Brain microvascular endothelial cell (primary cell): ENCODE data around the gene CXCL5.

ENCODE experiments used
- DNase-seq: peaks from one replicate; pipeline ENCODE4 v3.0.0-alpha.2; 2020
- H3K27ac ChIP-seq: fragments of 250-450 bp; sonication (Bioruptor Pico); 2 replicates; pipeline ENCODE4 v1.5.1; 2020; ENCODE audit warnings: mild to moderate bottlenecking, moderate library complexity
- H3K27me3 ChIP-seq: fragments of 250-450 bp; sonication (Bioruptor Pico); replicated peaks from 2 replicates; pipeline ENCODE4 v1.5.1; 2020; ENCODE audit warnings: mild to moderate bottlenecking
- H3K36me3 ChIP-seq: fragments of 250-450 bp; sonication (Bioruptor Pico); replicated peaks from 2 replicates; pipeline ENCODE4 v1.5.1; 2020; ENCODE audit warnings: mild to moderate bottlenecking
- H3K4me3 ChIP-seq: 2 replicates; pipeline ENCODE4 v1.5.1; 2011; ENCODE audit warnings: low read depth, mild to moderate bottlenecking, control low read depth, low read length, moderate library complexity
- in situ Hi-C: cut with HindIII; loops from 2 replicates; pipeline ENCODE4 v1.10.0; 2017; ENCODE audit warnings: low sequenced_read_pairs, low pct_ligation_motif_present
- TF ChIP-seq, protein P1 (sequence below): IDR thresholded peaks from 2 replicates; pipeline ENCODE4 v1.5.1; 2011; ENCODE audit warnings: low read depth, mild to moderate bottlenecking, moderate library complexity, low read length, control low read depth, inconsistent platforms; ENCODE audit errors: missing control alignments

CXCL5 gene

DNA sequence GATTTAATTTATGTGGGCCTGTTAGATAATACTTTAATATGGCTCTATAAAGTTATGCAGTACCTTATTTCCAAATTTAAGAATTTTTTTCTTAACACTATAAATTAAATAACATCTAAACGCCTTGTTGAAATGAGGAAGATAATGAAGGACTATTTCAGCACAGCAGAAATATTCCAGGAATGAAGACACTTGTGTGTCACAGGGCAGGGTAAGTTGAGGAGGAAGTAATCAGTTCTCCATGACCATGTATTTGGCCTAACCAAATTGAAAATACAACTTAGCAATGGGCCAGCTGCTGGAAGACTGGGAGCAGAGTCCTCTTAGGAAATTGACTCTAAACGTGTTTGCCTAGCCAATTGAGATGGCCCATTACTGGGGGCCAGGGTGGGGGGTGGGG is 23.1 kb upstream of the CXCL5 start:
- no peak overlapping the region for H3K27ac ChIP-seq
- in situ Hi-C loops: no loop called here
- no peak overlapping the region for H3K4me3 ChIP-seq
- TF ChIP-seq, protein P1, sequence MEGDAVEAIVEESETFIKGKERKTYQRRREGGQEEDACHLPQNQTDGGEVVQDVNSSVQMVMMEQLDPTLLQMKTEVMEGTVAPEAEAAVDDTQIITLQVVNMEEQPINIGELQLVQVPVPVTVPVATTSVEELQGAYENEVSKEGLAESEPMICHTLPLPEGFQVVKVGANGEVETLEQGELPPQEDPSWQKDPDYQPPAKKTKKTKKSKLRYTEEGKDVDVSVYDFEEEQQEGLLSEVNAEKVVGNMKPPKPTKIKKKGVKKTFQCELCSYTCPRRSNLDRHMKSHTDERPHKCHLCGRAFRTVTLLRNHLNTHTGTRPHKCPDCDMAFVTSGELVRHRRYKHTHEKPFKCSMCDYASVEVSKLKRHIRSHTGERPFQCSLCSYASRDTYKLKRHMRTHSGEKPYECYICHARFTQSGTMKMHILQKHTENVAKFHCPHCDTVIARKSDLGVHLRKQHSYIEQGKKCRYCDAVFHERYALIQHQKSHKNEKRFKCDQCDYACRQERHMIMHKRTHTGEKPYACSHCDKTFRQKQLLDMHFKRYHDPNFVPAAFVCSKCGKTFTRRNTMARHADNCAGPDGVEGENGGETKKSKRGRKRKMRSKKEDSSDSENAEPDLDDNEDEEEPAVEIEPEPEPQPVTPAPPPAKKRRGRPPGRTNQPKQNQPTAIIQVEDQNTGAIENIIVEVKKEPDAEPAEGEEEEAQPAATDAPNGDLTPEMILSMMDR: no peak
- no peaks in the 10 kb centered on the region for H3K36me3 ChIP-seq
- H3K27me3 ChIP-seq: no peaks in the 10 kb centered on the region
- DNase-seq: no peak

DNA sequence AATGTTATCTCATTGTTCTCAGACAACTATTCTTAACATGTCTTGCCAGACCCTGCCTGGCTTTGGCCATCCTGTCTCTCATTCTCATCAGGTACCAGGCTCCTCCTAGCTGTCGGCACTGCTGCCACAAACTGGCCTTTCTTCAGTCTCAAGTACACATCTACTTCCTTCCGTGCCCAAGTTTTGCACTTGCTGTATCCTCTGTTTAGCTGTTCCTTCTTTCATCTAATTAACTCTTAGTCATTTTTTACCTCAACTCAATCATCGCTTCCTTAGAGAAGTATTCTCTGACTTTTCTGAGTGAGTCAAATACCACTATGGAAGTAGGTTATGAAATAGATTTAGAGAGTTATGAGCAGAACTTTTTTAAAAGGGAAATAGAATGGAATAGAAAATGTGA is 20.3 kb upstream of the CXCL5 start:
- TF ChIP-seq, protein P1: no peak
- Histone ChIP-seq H3K27ac (no peak overlapping the region), H3K27me3 (no peaks in the 10 kb centered on the region), H3K4me3 (no peak overlapping the region), H3K36me3 (no peaks in the 10 kb centered on the region)
- DNase-seq: no peak
- in situ Hi-C loops: no loop called here

DNA sequence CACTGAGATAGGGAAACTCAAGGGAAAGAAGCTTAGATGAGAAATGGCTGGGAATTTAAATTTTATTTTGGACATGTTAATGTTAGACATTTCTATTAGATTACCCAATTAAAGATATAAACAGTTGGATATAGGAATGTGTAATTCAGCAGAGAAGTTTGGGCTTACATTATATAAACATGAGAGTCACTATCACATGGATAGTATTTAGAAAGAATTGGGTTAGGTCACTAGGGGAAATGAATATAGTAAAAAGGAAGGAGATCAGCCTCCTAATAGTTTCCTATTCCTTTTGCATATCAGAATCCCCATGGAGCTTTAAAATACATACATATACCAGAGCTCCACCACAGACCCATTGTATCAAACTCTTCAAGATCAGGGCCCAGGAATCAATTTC is 19.6 kb upstream of the CXCL5 start:
- DNase-seq: no peak
- in situ Hi-C loops: no loop called here
- no peaks in the 10 kb centered on the region for H3K36me3 ChIP-seq
- TF ChIP-seq, protein P1: no peak
- no peak overlapping the region for H3K27ac ChIP-seq
- H3K4me3 ChIP-seq: no peak overlapping the region
- no peaks in the 10 kb centered on the region for H3K27me3 ChIP-seq

DNA sequence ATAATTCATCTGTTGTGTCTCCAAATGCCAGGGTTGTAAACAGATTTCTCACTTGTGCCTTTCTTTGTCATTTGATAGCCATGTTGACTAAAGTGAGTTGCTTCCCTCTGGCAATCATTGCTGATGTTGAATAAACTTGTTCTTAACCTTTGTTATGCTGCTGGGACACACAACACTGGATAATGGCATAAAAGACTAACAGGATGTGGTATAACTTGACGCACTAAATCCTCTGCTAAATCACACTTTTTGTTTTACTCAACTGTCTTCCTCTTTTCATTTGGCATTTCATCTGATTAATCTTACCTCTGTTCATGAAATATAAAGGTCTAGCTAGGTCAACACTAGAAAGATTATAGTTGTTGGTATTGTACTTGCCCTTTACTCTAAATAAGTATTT is 17.6 kb upstream of the CXCL5 start:
- TF ChIP-seq, protein P1: no peak
- H3K27ac ChIP-seq: no peak overlapping the region
- no peaks in the 10 kb centered on the region for H3K27me3 ChIP-seq
- in situ Hi-C loops: no loop called here
- no peak for DNase-seq
- H3K36me3 ChIP-seq: no peaks in the 10 kb centered on the region
- H3K4me3 ChIP-seq: no peak overlapping the region

- H3K36me3 ChIP-seq: no peaks in the 10 kb centered on the region
- no peaks in the 10 kb centered on the region for H3K27me3 ChIP-seq
- no peak overlapping the region for H3K4me3 ChIP-seq
- no peak for DNase-seq
- H3K27ac ChIP-seq: no peak overlapping the region
- TF ChIP-seq, protein P1: no peak
- in situ Hi-C loops: no loop called here
Measured at GRCh38 chr4:74015126-74015780, 16.8 kb upstream of the CXCL5 start.

DNA sequence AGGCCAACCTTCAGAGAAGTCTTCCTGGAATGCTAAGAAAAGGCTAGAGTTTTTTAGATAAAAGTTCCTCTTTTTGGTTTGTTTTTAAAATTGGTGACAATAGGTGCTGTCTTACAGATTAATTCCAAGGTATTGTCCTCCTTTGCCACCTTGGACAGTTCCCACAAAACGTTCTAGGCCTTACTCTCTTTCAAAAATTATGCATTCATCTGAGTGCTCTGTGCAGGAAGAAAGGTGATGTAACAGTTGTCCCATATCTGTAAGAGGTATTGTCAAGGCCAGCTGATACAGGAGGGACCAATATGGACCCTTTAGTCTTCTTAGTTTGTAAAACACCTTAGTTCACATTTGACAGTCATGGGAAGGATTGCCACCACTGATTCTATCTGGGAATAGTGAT is 15.9 kb upstream of the CXCL5 start:
- TF ChIP-seq, protein P1: no peak
- Histone ChIP-seq H3K27ac (no peak overlapping the region), H3K27me3 (no peaks in the 10 kb centered on the region), H3K4me3 (no peak overlapping the region), H3K36me3 (no peaks in the 10 kb centered on the region)
- in situ Hi-C loops: no loop called here
- DNase-seq: no peak
